ENCODE data around the gene ATXN1.
"Not testable (repeated sequence)": the region's sequence is repeated elsewhere in the genome, so short reads cannot be mapped to it uniquely, and the experiment has no call there.

The ATXN1 gene

DNA sequence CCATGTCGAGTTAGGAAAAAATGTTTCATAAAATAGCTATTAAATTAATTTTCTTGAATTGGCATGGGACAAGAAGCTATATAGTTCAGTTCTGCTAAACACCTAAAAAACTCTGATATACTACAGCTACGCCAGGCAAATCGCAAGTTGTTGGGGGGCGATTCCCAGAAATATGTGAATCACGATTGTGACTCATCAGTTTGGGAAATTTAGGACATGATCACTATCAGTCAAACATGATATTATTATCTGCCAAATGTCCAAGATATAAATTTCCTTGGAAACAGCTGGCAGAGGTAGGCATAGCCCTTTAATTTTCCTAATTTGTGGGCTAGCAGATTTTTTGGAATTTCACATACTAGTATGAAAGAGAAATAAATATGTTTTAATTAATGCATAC is 123.6 kb downstream of the ATXN1 start:
- peak; percentile 30 to 55 (median 50) for DNase-seq

- DNase-seq: peak; percentile 94 to 96 (median 96)
These were observed 125.3 kb downstream of the ATXN1 start for GRCh38 chr6:16635810-16636602.

GRCh38 chr6:16635291-16635809 is 125.9 kb downstream of the ATXN1 start:
- DNase-seq: no peak

DNA sequence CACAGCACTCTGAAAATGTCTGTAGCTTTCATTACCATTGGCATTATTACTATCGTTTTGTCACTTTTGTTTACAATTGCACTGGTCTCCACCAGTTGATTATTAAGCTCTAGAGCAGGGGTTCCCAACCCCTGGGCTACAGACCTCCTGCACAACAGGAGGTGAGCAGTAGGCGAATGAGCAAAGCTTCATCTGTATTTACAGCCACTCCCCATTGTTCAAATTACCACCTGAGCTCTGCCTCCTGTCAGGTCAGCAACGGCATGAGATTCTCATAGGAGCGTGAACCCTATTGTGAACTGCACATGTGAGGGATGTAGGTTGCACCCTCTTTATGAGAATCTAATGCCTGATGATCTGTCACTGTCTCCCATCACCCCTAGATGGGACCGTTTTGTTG is 126.4 kb downstream of the ATXN1 start:
- DNase-seq: no peak

- no peak for DNase-seq
These were observed 127.3 kb downstream of the ATXN1 start for GRCh38 chr6:16633961-16634360.

DNA sequence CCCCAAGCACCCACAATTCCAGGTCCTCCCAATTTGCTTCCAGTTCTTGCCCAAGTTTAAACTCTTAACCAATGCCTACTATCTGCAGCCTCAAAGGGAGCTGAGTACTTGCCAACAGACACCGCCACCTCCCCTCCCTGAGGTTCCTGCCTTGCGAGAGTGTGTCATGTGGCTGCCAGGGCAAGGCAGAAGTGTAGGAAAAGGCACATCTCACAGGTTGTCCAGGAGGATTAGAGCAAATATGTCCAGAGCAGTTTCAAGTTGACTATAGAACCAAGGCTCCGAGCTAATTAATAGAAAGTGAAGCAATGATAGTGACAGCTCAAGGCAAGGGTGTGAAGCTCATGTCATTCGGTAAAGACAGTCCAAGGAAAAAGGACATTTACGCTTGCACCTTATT is 127.8 kb downstream of the ATXN1 start:
- DNase-seq: peak; percentile 24 to 30 (median 29)

GRCh38 chr6:16632101-16632500 is 129.2 kb downstream of the ATXN1 start:
- peak; percentile 27 to 39 (median 34) for DNase-seq

- DNase-seq: peak; percentile 39 to 62 (median 55)
These were observed 131.1 kb downstream of the ATXN1 start for GRCh38 chr6:16630026-16630643.

GRCh38 chr6:16628580-16628979 is 132.7 kb downstream of the ATXN1 start:
- not testable (repeated sequence) for DNase-seq

DNA sequence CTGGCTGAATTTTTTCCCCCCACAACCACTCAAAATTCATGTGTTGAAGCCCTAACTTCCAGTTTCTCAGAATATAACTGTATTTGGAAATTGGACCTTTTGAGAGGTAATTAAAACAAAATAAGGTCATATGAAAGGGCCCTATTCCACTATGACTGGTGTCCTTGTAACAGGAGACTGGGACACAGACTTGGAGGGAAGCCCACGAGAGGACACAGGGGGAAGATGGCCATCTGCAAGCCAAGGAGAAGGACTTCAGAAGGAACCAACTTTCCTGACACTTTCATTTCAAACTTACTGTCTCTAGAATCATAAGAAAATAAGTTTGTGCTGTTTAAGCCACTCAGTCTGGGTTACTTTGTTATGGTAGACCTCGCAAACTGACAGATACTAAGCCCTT is 134.6 kb downstream of the ATXN1 start:
- no peak for DNase-seq

DNA sequence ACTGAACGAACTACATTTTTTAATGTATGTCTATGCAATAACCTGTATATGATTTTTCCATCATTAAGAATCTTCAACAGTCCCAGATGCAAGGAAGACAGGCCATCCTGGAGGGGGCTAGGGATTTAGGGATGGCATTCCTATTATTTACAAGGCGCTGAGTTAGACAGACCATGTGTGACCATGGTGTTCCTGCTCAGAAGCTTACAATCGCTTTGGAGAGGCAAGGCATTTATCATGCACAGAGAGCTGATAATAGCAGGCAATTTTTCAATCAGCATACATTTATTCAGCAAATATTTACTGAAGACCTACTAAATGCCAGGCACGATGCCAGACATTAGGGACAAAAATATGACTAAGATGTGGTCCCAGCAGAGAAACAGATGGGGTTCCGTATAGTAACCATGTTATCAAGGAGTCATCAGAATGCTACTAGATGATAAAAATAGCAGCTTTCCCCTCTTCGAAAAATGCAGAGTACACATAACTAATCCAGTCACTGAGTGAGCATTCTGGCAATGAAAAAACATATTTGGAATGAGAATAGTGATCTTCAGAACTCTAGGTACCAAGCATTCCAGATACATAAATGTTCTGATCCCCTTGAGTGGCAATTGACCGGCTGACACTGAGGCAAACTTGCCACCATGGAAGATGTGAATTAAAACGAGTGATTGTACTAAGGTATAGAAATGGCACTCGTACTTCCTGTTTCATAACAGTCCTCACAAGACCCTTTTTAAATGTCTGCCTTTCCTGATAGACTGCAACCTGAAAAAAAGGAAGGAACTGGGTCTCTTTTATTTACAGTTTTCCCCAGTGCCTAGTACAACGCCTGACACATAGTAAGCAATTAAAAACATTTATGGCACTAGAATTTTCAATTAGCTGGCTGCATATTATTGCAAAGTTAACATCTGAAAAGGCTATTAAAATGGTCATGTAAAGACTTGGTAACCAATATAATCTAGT is 135.7 kb downstream of the ATXN1 start:
- peak in 2 of 3 donors; percentile 34 to 40 for DNase-seq

GRCh38 chr6:16624636-16625290 is 136.5 kb downstream of the ATXN1 start:
- DNase-seq: peak in 1 of 3 donors; percentile 11

GRCh38 chr6:16623731-16624130 is 137.5 kb downstream of the ATXN1 start:
- peak in 1 of 3 donors; percentile 26 for DNase-seq

GRCh38 chr6:16623029-16623653 is 138.1 kb downstream of the ATXN1 start:
- DNase-seq: no peak

GRCh38 chr6:16622193-16622592 is 139.1 kb downstream of the ATXN1 start:
- DNase-seq: no peak

GRCh38 chr6:16621002-16621401 is 140.3 kb downstream of the ATXN1 start:
- no peak for DNase-seq

GRCh38 chr6:16619777-16620176 is 141.5 kb downstream of the ATXN1 start:
- no peak for DNase-seq

DNA sequence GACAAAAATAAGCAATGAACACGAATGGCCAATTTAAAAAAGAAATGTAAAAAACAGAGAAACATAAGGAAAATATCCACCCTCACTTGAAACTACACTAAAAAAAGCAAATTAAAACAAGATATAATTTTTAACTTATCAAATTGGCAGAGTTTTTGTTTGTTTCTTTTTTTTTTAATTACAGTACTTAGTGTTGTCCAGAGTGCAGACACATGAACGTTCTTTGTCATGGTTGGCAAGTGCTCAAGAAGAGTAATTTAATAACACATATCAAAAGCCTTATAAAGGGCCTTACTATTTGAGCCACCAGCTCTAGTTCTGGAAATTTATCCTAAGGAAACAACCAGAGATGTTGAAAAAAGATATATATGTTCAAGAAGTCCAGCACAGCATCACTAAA is 142.3 kb downstream of the ATXN1 start:
- no peak for DNase-seq

DNA sequence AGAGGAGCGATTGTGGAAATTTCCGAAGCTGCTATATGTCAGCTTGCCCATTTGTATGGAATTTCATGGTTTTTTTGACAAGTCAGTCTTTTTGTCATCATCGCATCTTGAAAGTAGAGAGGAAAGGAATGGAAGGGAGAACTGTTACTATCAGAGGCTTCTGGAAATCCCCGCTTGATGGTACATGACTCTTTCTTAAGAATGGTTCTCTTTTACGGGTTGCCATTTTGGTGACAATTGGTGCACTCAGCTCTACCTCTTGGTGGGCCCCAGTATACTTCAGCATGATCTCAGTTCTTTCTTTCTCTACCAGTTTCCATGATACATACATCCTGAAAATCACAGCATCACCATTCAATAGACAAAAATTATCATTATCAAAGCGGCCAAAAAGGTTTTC is 146.0 kb downstream of the ATXN1 start:
- peak in 1 of 3 donors; percentile 29 for DNase-seq

DNA sequence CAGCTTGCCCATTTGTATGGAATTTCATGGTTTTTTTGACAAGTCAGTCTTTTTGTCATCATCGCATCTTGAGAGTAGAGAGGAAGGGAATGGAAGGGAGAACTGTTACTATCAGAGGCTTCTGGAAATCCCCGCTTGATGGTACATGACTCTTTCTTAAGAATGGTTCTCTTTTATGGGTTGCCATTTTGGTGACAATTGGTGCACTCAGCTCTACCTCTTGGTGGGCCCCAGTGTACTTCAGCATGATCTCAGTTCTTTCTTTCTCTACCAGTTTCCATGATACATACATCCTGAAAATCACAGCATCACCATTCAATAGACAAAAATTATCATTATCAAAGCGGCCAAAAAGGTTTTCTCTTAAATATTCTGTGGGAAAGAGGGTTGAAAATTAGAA is 147.1 kb downstream of the ATXN1 start:
- peak; percentile 18 to 38 (median 31) for DNase-seq

- not testable (repeated sequence) for DNase-seq
These were observed 147.8 kb downstream of the ATXN1 start for GRCh38 chr6:16613504-16613903.

DNA sequence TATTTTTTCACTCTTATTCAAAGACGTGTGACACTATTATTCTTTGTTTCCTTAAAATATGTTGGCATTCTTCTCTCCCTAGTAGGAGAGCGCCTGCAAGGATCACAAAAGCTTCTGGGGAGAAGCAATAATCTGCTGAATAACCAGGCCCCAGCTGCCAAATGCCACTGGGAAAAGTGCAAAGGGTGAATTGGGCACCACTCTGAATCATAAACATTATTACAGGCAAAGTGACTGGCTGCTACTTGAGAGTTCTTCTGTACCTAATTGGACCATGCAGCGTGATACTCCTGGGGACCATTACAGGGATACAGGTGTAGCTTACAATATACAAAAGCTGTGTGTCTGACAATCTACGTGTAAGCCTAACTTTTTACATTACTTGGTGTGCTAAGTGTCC is 152.8 kb downstream of the ATXN1 start:
- DNase-seq: no peak

All from suppressor macrophage treated with lipopolysaccharide for 1 hour (primary cell).